ENCODE results near the gene MTA3.
"Not testable (repeated sequence)": the region's sequence is repeated elsewhere in the genome, so short reads cannot be mapped to it uniquely, and the experiment has no call there.

MTA3 gene

GRCh38 chr2:42725657-42726056 is 157.2 kb downstream of the MTA3 start:
- H3K4me3 ChIP-seq = no peak overlapping the region
- no peak overlapping the region for H3K9ac ChIP-seq (ENCODE audit: insufficient read length)
- H3K9me3 ChIP-seq (ENCODE audit: low read depth, low read length) = 0 out of 2 replicates have a peak, but pooled peaks cover 2% of the 10 kb centered on the region
- TF ChIP-seq POLR2AphosphoS5 (IDR thresholded peaks at IDR 0.05; ENCODE audit: borderline replicate concordance, low read depth, low read length) (no peak), EZH2 (IDR thresholded peaks at IDR 0.05) (no peak), FOXP2 (optimal IDR thresholded peaks at IDR 0.05; ENCODE audit: control extremely low read depth, extremely low read length, insufficient read depth) (no peak)
- H3K36me3 ChIP-seq (ENCODE audit: insufficient read depth, low read length) = peaks cover 10% of the 10 kb centered on the region; the same call in 1 of the 2 replicates
- H3K27ac ChIP-seq = no peak overlapping the region
- DNase-seq (ENCODE audit: low read depth, low spot score) = no peak

- no peak overlapping the region for H3K9ac ChIP-seq (ENCODE audit: insufficient read length)
- peaks cover 10% of the 10 kb centered on the region; the same call in 1 of the 2 replicates for H3K36me3 ChIP-seq (ENCODE audit: insufficient read depth, low read length)
- no peak overlapping the region for H3K27ac ChIP-seq
- TF ChIP-seq POLR2AphosphoS5 (IDR thresholded peaks at IDR 0.05; ENCODE audit: borderline replicate concordance, low read depth, low read length) (no peak), EZH2 (IDR thresholded peaks at IDR 0.05) (no peak), FOXP2 (optimal IDR thresholded peaks at IDR 0.05; ENCODE audit: control extremely low read depth, extremely low read length, insufficient read depth) (no peak)
- no peak overlapping the region for H3K4me3 ChIP-seq
- DNase-seq (ENCODE audit: low read depth, low spot score) = no peak
- 0 out of 2 replicates have a peak, but pooled peaks cover 2% of the 10 kb centered on the region for H3K9me3 ChIP-seq (ENCODE audit: low read depth, low read length)
These were observed 158.2 kb downstream of the MTA3 start for GRCh38 chr2:42726680-42727079.

GRCh38 chr2:42731316-42731715 is 162.9 kb downstream of the MTA3 start:
- not testable (repeated sequence) for H3K9ac ChIP-seq (ENCODE audit: insufficient read length); H3K9me3 ChIP-seq (ENCODE audit: low read depth, low read length); H3K4me3 ChIP-seq; H3K27ac ChIP-seq; DNase-seq (ENCODE audit: low read depth, low spot score)
- H3K36me3 ChIP-seq (ENCODE audit: insufficient read depth, low read length) = peaks cover 20% of the 10 kb centered on the region; the same call in 1 of the 2 replicates

- H3K4me3 ChIP-seq = no peak overlapping the region
- no peak overlapping the region for H3K27ac ChIP-seq
- H3K36me3 ChIP-seq (ENCODE audit: insufficient read depth, low read length) = peaks cover 25% of the 10 kb centered on the region
- H3K9ac ChIP-seq (ENCODE audit: insufficient read length) = no peak overlapping the region
- TF ChIP-seq EZH2 (IDR thresholded peaks at IDR 0.05) (no peak), POLR2AphosphoS5 (IDR thresholded peaks at IDR 0.05; ENCODE audit: borderline replicate concordance, low read depth, low read length) (no peak), FOXP2 (optimal IDR thresholded peaks at IDR 0.05; ENCODE audit: control extremely low read depth, extremely low read length, insufficient read depth) (no peak)
- H3K9me3 ChIP-seq (ENCODE audit: low read depth, low read length) = 0 out of 2 replicates have a peak, but pooled peaks cover 6% of the 10 kb centered on the region
- no peak for DNase-seq (ENCODE audit: low read depth, low spot score)
These were observed 165.4 kb downstream of the MTA3 start for GRCh38 chr2:42733852-42734251.

GRCh38 chr2:42736598-42737322 is 168.3 kb downstream of the MTA3 start:
- H3K36me3 ChIP-seq (ENCODE audit: insufficient read depth, low read length) = peaks cover 30% of the 10 kb centered on the region

GRCh38 chr2:42741140-42741539 is 172.7 kb downstream of the MTA3 start:
- Histone ChIP-seq H3K4me3 (no peak overlapping the region), H3K9me3 (ENCODE audit: low read depth, low read length) (no peaks in the 10 kb centered on the region), H3K9ac (ENCODE audit: insufficient read length) (no peak overlapping the region), H3K36me3 (ENCODE audit: insufficient read depth, low read length) (peaks cover 22% of the 10 kb centered on the region), H3K27ac (no peak overlapping the region)
- no peak for TF ChIP-seq POLR2AphosphoS5 (IDR thresholded peaks at IDR 0.05; ENCODE audit: borderline replicate concordance, low read depth, low read length)
- no peak for TF ChIP-seq FOXP2 (optimal IDR thresholded peaks at IDR 0.05; ENCODE audit: control extremely low read depth, extremely low read length, insufficient read depth)
- TF ChIP-seq EZH2 (IDR thresholded peaks at IDR 0.05) = no peak
- DNase-seq (ENCODE audit: low read depth, low spot score) = no peak

More at GRCh38 chr2:42736598-42737322, 168.3 kb downstream of the MTA3 start:
- TF ChIP-seq POLR2AphosphoS5 (IDR thresholded peaks at IDR 0.05; ENCODE audit: borderline replicate concordance, low read depth, low read length) = no peak
- no peak for TF ChIP-seq EZH2 (IDR thresholded peaks at IDR 0.05)
- no peak for TF ChIP-seq FOXP2 (optimal IDR thresholded peaks at IDR 0.05; ENCODE audit: control extremely low read depth, extremely low read length, insufficient read depth)
- Histone ChIP-seq H3K9ac (ENCODE audit: insufficient read length) (no peak overlapping the region), H3K9me3 (ENCODE audit: low read depth, low read length) (0 out of 2 replicates have a peak, but pooled peaks cover 3% of the 10 kb centered on the region), H3K4me3 (no peak overlapping the region), H3K27ac (no peak overlapping the region)
- no peak for DNase-seq (ENCODE audit: low read depth, low spot score)

- Histone ChIP-seq H3K4me3 (no peak overlapping the region), H3K27ac (no peak overlapping the region), H3K36me3 (ENCODE audit: insufficient read depth, low read length) (peaks cover 11% of the 10 kb centered on the region; the same call in 1 of the 2 replicates), H3K9me3 (ENCODE audit: low read depth, low read length) (no peaks in the 10 kb centered on the region), H3K9ac (ENCODE audit: insufficient read length) (no peak overlapping the region)
- no peak for TF ChIP-seq POLR2AphosphoS5 (IDR thresholded peaks at IDR 0.05; ENCODE audit: borderline replicate concordance, low read depth, low read length)
- TF ChIP-seq FOXP2 (optimal IDR thresholded peaks at IDR 0.05; ENCODE audit: control extremely low read depth, extremely low read length, insufficient read depth) = no peak
- TF ChIP-seq EZH2 (IDR thresholded peaks at IDR 0.05) = no peak
- DNase-seq (ENCODE audit: low read depth, low spot score) = no peak
These were observed 174.6 kb downstream of the MTA3 start for GRCh38 chr2:42742740-42743658.

GRCh38 chr2:42743659-42743990 is 175.2 kb downstream of the MTA3 start:
- no peak for DNase-seq (ENCODE audit: low read depth, low spot score)
- Histone ChIP-seq H3K27ac (no peak overlapping the region), H3K4me3 (no peak overlapping the region), H3K9me3 (ENCODE audit: low read depth, low read length) (no peaks in the 10 kb centered on the region), H3K36me3 (ENCODE audit: insufficient read depth, low read length) (peaks cover 11% of the 10 kb centered on the region; the same call in 1 of the 2 replicates), H3K9ac (ENCODE audit: insufficient read length) (no peak overlapping the region)
- TF ChIP-seq POLR2AphosphoS5 (IDR thresholded peaks at IDR 0.05; ENCODE audit: borderline replicate concordance, low read depth, low read length) = no peak
- no peak for TF ChIP-seq EZH2 (IDR thresholded peaks at IDR 0.05)
- TF ChIP-seq FOXP2 (optimal IDR thresholded peaks at IDR 0.05; ENCODE audit: control extremely low read depth, extremely low read length, insufficient read depth) = no peak
